GM19238 (cell line): Measurements from ENCODE around the gene FAM168A.

ENCODE experiments used
- DNase-seq: peaks from one replicate; pipeline ENCODE4 v3.0.0; 2011; ENCODE audit warnings: low spot score; ENCODE audit not compliant: insufficient read length

The FAM168A gene

DNA sequence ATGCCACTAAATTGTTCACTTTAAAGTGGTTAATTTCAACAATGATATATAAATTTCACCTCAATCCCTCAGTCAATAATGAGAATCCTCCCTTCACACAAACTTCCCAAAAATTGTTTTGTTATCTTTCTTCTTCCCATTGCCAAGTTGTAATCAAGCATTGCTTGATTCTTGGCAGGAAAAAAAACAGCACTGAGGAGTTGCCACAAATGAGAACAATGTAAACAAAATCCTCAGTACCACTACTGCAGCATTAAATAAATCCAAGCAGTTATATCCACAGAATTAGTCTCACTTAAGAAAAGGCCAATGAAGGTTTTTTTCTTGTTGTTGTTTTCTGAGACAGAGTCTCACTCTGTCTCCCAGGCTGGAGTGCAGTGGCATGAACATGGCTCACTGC, 38.2 kb downstream of the FAM168A start:
- no peak for DNase-seq

- no peak for DNase-seq
Observed at GRCh38 chr11:73556966-73557365, 40.9 kb downstream of the FAM168A start.

- no peak for DNase-seq
Observed at GRCh38 chr11:73555615-73556014, 42.3 kb downstream of the FAM168A start.

GRCh38 chr11:73554671-73555320, 43.1 kb downstream of the FAM168A start:
- no peak for DNase-seq

DNA sequence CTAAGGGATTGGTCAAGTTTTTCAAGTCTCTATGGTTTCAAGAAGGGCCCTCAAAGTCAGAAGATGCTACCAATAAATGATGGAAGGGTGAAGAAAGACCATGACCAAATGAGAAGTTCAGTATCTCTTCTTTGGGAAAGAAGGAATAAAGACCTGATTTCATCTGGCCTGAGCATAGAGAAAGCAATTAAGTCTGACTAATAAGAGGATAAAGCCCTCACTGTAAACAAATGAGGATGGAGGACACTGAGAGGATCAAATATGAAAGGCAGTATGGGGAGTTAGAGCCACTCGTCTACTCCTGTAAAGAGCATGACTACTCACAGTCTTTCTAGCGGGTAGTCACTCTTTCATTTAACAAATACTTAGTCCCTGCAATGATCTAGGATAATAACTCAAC, 44.6 kb downstream of the FAM168A start:
- DNase-seq: no peak

GRCh38 chr11:73551677-73552076, 46.2 kb downstream of the FAM168A start:
- DNase-seq: no peak

GRCh38 chr11:73549376-73549775, 48.5 kb downstream of the FAM168A start:
- no peak for DNase-seq

DNA sequence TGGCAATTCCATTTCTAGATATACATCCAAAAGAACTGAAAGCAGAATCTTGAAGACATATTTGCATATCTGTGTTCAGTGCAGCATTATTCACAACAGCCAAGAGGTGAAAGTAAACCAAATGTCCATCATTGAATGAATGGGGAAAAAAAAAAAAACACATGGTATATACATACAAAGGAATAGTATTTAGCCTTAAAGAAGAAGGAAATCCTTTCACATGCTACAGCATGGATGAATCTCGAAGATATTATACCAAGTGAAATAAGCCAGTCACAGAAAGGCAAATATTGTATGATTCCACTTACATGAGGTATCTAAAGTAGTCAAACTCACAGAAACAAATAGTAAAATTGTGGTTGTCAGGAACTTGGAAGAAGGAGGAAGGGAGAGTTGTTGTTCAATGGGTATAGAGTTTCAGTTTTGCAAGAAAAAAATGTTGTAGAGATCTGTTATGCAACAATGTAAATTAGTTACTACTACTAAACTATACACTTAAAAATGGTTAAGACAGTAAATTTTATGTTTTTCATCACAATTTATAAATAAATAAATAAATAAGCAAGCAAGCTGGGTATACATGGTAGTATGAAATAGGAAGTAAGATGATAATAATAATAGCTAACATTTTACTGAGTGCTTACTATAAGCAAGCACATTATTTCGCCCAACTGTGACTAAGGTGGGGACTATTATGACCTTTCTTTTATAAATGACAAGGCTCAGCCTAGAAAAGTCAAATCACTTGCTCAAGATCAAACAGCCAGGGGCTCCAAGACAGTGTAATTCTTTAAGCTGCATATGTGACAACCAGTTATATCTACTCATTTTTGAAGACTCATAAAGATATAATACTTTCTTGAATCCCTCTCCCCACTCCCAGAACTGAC, 50.0 kb downstream of the FAM168A start:
- DNase-seq: no peak

DNA sequence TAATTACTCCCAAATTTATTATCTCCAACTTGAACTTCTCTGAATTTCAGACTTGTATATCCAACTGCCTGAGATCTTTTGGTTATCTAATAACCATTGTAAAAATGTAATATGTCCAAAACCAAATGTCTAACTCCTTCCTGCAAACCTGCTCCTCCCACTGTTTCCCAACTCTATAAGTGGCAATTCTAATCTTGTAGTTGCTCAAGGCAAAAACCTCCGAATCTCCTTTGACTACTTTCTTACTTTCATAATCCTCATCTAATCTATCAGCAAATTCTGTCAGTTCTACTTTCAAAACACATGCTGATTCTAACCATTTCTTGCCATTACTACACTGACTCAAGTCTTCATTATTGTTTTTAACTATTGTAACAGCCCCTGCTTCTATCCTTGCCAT, 55.7 kb downstream of the FAM168A start:
- no peak for DNase-seq

DNA sequence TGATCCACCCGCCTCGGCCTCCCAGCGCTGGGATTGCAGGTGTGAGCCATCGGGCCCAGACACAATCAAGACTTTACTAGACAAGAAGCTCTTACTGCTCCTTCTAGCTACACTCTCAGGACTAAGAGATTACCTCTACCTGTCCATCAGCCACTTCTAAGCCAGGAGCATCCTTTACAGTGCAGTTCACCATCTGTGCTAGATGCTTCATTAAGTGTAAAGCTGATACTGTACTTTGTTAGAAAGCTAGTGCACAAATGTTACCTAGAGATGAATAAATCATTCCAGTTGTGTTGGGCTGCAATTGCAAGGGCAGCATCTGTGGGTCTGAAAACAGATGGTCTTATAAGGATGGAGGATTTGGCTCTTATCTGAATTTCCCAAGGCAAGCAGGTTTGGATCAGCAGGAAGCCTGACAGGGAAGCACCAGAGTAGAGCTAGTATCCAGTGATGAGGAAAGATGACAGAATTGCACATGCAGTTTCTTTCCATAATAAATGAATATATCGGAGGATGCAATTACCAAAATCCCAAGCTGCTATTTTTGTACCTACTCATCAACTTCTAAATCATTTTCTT, 58.3 kb downstream of the FAM168A start:
- DNase-seq: no peak

DNA sequence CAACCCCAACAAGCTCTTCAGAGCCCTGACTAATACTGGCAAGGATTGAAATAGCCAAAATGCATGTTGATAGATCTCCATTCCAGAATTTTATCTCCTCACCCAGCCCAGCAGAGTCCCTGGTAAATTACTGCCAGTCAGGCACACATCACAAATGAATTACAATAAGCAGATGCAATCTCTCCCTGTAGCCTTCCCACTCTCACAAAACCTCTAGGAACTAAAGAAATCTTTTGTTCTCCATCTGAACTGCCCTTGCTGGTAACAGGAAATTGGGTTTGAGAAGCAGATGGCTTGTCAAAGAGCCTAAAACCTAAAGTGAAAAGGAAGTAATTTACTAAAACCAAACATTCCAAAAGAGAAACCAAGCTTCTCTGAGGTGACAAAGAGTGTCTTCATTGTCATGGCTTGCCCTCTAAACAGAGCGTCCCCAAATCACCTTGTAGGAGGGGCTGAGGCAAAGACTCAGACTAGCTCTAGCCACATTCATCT, 59.5 kb downstream of the FAM168A start:
- peak; percentile 22 for DNase-seq

- DNase-seq: no peak
Observed at GRCh38 chr11:73537969-73538368, 59.9 kb downstream of the FAM168A start.

GRCh38 chr11:73536961-73537360, 61.0 kb downstream of the FAM168A start:
- no peak for DNase-seq

- no peak for DNase-seq
Observed at GRCh38 chr11:73532310-73532709, 65.6 kb downstream of the FAM168A start.

GRCh38 chr11:73531386-73531785, 66.5 kb downstream of the FAM168A start:
- DNase-seq: no peak

GRCh38 chr11:73530109-73530508, 67.8 kb downstream of the FAM168A start:
- DNase-seq: no peak

DNA sequence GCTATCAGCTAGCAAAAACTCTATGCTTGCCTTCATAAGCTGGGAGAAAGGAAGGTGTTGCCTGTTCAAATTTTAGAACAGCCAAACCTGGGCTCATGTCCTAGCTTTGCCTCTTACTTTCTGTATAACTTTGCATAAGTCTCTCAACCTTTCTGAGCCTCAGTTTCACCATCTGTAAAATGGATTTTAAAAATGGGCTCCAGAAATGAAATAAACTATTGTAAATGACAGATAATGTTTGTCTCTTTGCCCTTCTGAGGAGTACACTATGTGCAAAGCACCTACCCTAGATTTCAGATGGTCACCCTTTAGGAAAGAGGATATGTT, 68.7 kb downstream of the FAM168A start:
- DNase-seq: no peak

- no peak for DNase-seq
Observed at GRCh38 chr11:73528483-73529203, 69.3 kb downstream of the FAM168A start.

GRCh38 chr11:73528013-73528412, 69.9 kb downstream of the FAM168A start:
- DNase-seq: no peak

- no peak for DNase-seq
Observed at GRCh38 chr11:73525611-73526010, 72.3 kb downstream of the FAM168A start.

- no peak for DNase-seq
Observed at GRCh38 chr11:73524774-73525173, 73.1 kb downstream of the FAM168A start.

GRCh38 chr11:73521621-73522020, 76.3 kb downstream of the FAM168A start:
- no peak for DNase-seq
